Fibroblast of the aortic adventitia (primary cell): ENCODE measurements around the gene NEK10. TPM values are rescaled to one million over a fixed set of nuclear protein-coding genes. Genes with fewer than 3 reads are reported as not detected.
A peak's percentile ranks its signal among the peaks of the same experiment; 100 is the strongest.

Source experiments
- DNase-seq: peaks from one replicate; pipeline ENCODE4 v3.0.0-alpha.2; 2010; ENCODE audit warnings: low read depth
- H3K4me3 ChIP-seq: 2 replicates; pipeline ENCODE4 v1.5.1; 2011; ENCODE audit warnings: low read depth, mild to moderate bottlenecking, control low read depth, low read length, moderate library complexity
- total RNA-seq: library from RNA; depleted of rRNA; stranded (reverse); fragments of >200 nt; gene quantifications from 2 replicates; pipeline ENCODE4 v1.2.3, GENCODE V29; 2012; ENCODE audit warnings: low replicate concordance
- TF ChIP-seq, protein P1 (sequence below): IDR thresholded peaks from 2 replicates; pipeline ENCODE4 v1.5.1; 2011; ENCODE audit warnings: mild to moderate bottlenecking, low read length, control low read depth, inconsistent platforms; ENCODE audit not compliant: insufficient read depth

The NEK10 gene
- total RNA-seq, 1 donor, result 27.1 TPM

DNA sequence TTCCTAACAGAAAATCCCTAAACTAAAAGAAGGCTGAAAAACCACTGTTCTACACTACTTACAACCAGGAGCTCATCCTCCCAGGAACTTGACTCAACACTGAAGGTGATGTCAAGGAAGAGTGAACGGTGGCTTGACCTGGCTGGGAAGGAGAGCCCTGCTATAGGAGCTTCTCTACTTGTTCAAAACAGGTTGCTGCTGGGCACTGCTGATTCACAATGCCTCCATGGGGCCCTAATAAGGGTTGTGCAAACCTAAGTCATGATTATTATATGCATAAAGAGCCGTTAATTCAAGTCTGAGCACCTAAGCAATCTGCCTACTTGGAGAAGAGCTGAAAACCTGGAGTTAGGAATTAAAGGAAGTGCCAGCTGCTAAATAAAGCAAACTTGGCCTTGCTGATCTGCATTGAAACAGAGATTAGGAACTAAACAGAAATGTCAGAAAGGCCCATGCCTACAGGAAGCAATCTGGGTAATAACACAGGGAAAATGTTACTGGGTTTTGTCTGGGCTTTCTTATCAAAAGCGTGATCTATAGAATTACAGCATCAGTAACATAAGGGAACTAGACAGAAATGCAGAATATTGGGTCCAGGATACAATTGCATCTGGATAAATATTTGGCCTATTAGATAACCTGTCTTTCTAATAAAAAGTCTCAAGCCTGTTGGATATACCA lies 243.2 kb downstream of the NEK10 start:
- DNase-seq, result no peak
- TF ChIP-seq, protein P1, sequence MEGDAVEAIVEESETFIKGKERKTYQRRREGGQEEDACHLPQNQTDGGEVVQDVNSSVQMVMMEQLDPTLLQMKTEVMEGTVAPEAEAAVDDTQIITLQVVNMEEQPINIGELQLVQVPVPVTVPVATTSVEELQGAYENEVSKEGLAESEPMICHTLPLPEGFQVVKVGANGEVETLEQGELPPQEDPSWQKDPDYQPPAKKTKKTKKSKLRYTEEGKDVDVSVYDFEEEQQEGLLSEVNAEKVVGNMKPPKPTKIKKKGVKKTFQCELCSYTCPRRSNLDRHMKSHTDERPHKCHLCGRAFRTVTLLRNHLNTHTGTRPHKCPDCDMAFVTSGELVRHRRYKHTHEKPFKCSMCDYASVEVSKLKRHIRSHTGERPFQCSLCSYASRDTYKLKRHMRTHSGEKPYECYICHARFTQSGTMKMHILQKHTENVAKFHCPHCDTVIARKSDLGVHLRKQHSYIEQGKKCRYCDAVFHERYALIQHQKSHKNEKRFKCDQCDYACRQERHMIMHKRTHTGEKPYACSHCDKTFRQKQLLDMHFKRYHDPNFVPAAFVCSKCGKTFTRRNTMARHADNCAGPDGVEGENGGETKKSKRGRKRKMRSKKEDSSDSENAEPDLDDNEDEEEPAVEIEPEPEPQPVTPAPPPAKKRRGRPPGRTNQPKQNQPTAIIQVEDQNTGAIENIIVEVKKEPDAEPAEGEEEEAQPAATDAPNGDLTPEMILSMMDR, result no peak
- H3K4me3 ChIP-seq, result no peak overlapping the region

DNA sequence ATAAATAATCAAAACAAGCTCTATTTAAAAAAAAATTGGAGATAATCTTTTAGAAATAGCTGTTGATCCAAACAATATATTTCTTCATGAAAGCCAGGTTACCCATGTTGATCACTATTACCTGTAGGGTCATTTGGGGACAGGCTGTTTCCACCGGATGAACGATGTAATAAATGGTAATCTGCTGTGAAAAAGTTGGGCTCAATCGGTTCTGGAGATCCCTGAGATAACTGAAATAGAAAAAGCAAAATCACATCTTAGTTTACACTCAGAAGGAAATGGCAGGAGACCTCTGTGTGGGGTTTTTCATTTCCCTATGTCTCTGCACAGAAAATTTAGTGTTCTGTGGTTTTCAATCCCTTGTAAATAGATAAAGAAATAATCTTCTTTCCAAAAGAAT lies 249.5 kb downstream of the NEK10 start:
- TF ChIP-seq, protein P1, result no peak
- no peak overlapping the region for H3K4me3 ChIP-seq
- DNase-seq, result no peak

DNA sequence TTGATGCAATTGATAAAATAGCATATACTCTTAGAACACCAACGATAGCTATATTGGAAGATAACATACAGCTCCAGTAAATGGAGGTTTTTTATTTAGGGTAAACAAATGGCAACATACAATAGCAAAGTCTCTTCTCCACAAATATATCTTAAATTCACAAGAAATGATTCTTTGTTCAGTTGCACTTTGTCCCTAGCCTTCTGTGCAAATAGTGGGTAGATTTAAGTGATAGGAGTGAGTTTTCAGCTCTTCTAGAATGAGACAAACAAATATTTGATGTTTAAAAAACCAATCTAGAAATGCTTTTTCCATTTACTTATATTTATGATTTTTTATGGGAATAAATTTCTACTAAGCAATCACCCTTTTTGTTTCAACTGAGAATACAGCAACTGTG lies 253.8 kb downstream of the NEK10 start:
- no peak overlapping the region for H3K4me3 ChIP-seq
- TF ChIP-seq, protein P1, result no peak
- DNase-seq, result no peak

- DNase-seq, result peak; percentile 19
- TF ChIP-seq, protein P1, result no peak
- H3K4me3 ChIP-seq, result no peak overlapping the region
Measured at GRCh38 chr3:27114684-27115083, 254.5 kb downstream of the NEK10 start.

GRCh38 chr3:27114129-27114528 lies 255.1 kb downstream of the NEK10 start:
- TF ChIP-seq, protein P1, result no peak
- H3K4me3 ChIP-seq, result no peak overlapping the region
- peak; percentile 22 for DNase-seq

- no peak for DNase-seq
- TF ChIP-seq, protein P1, result no peak
Measured at GRCh38 chr3:27110020-27110419, 259.2 kb downstream of the NEK10 start.

GRCh38 chr3:27108322-27108721 lies 260.9 kb downstream of the NEK10 start:
- DNase-seq, result no peak
- TF ChIP-seq, protein P1, result no peak
- H3K4me3 ChIP-seq, result no peak overlapping the region

More at GRCh38 chr3:27110020-27110419, 259.2 kb downstream of the NEK10 start:
- no peak overlapping the region for H3K4me3 ChIP-seq
